WTC11 (cell line): ENCODE data around the gene TENT4B. TPM values are rescaled to one million over a fixed set of nuclear protein-coding genes. Genes with fewer than 3 reads are reported as not detected.

Experiments used
- ATAC-seq: fragments of 200-7000 bp; cut with Tn5 transposase; 2 replicates; pipeline ENCODE4 v1.10.0; 2021; ENCODE audit warnings: mild to moderate bottlenecking, moderate library complexity
- CTCF ChIA-PET: fragments of 300-600 bp; sonication (Branson Sonifier 250); formaldehyde crosslinking; loops from one replicate; lab custom pipeline; 2021; ENCODE audit warnings: antibody characterized with exemption; lab: Charles Lee
- POLR2A ChIA-PET: fragments of 350-600 bp; sonication (Branson Sonifier 250); formaldehyde crosslinking; loops from one replicate; lab custom pipeline; 2021; ENCODE audit warnings: antibody characterized with exemption; lab: Charles Lee
- DNase-seq: peaks from one replicate; pipeline ENCODE4 v3.0.0; 2021; ENCODE audit warnings: low spot score
- H3K27ac Mint-ChIP-seq: 2 replicates; pipeline ENCODE4 v1.8.0; 2021; ENCODE audit warnings: mixed read lengths
- H3K27me3 Mint-ChIP-seq: 2 replicates; pipeline ENCODE4 v1.8.0; 2021; ENCODE audit warnings: low read depth, mild to moderate bottlenecking, moderate library complexity, mixed read lengths
- H3K36me3 Mint-ChIP-seq: 2 replicates; pipeline ENCODE4 v1.8.0; 2021; ENCODE audit warnings: mixed read lengths
- H3K4me1 Mint-ChIP-seq: 2 replicates; pipeline ENCODE4 v1.8.0; 2022; ENCODE audit warnings: mixed read lengths
- H3K4me3 Mint-ChIP-seq: 2 replicates; pipeline ENCODE4 v1.8.0; 2021; ENCODE audit warnings: mild to moderate bottlenecking, moderate library complexity, mixed read lengths
- H3K9me3 Mint-ChIP-seq: 2 replicates; pipeline ENCODE4 v1.8.0; 2021; ENCODE audit warnings: mixed read lengths
- ATF2 ChIP-seq: sonication (generic); formaldehyde crosslinking; IDR thresholded peaks from 2 replicates; pipeline ENCODE4 v1.8.1; 2022; ENCODE audit warnings: low read depth, missing genetic modification reagents, borderline replicate concordance
- CBFB ChIP-seq: sonication (generic); formaldehyde crosslinking; IDR thresholded peaks from 2 replicates; pipeline ENCODE4 v1.8.1; 2022; ENCODE audit warnings: mild to moderate bottlenecking, low read depth, missing genetic modification reagents
- CDX4 ChIP-seq: fragments of 250-450 bp; sonication (Bioruptor Pico); IDR thresholded peaks from 2 replicates; pipeline ENCODE4 v1.9.0; 2021; ENCODE audit warnings: moderate library complexity, mild to moderate bottlenecking, inconsistent platforms, borderline replicate concordance
- CREM ChIP-seq: sonication (generic); formaldehyde crosslinking; IDR thresholded peaks from 2 replicates; pipeline ENCODE4 v1.8.1; 2022; ENCODE audit warnings: mild to moderate bottlenecking, missing genetic modification reagents, moderate library complexity
- E2F4 ChIP-seq: sonication (generic); formaldehyde crosslinking; IDR thresholded peaks from 2 replicates; pipeline ENCODE4 v1.8.1; 2022; ENCODE audit warnings: low read depth, mild to moderate bottlenecking, moderate library complexity, missing genetic modification reagents, borderline replicate concordance
- E2F5 ChIP-seq: sonication (generic); formaldehyde crosslinking; IDR thresholded peaks from 2 replicates; pipeline ENCODE4 v1.8.1; 2022; ENCODE audit warnings: mild to moderate bottlenecking, moderate library complexity, missing genetic modification reagents
- FOXP4 ChIP-seq: sonication (generic); formaldehyde crosslinking; IDR thresholded peaks from 2 replicates; pipeline ENCODE4 v1.8.0; 2022; ENCODE audit warnings: mild to moderate bottlenecking, missing genetic modification reagents
- GTF2I ChIP-seq: fragments of 250-450 bp; sonication (Bioruptor Pico); conservative IDR thresholded peaks from 2 replicates; pipeline ENCODE4 v1.4.0; 2021; ENCODE audit warnings: mild to moderate bottlenecking
- NFYB ChIP-seq: sonication (generic); formaldehyde crosslinking; conservative IDR thresholded peaks from 2 replicates; pipeline ENCODE4 v1.8.0; 2022; ENCODE audit warnings: low read depth, missing genetic modification reagents
- NR1H2 ChIP-seq: sonication (generic); formaldehyde crosslinking; IDR thresholded peaks from 2 replicates; pipeline ENCODE4 v1.9.0; 2021; ENCODE audit warnings: mild to moderate bottlenecking, moderate library complexity, missing genetic modification reagents
- NR3C1 ChIP-seq: sonication (generic); formaldehyde crosslinking; conservative IDR thresholded peaks from 2 replicates; pipeline ENCODE4 v1.8.1; 2023; ENCODE audit warnings: low read depth, mild to moderate bottlenecking, missing genetic modification reagents
- OVOL2 ChIP-seq: fragments of 250-450 bp; sonication (Bioruptor Pico); IDR thresholded peaks from 2 replicates; pipeline ENCODE4 v1.9.0; 2021; ENCODE audit warnings: mild to moderate bottlenecking, borderline replicate concordance
- RELA ChIP-seq: sonication (generic); formaldehyde crosslinking; IDR thresholded peaks from 2 replicates; pipeline ENCODE4 v1.8.1; 2022; ENCODE audit warnings: missing genetic modification reagents, mild to moderate bottlenecking, borderline replicate concordance
- SOX15 ChIP-seq: fragments of 250-450 bp; sonication (Bioruptor Pico); IDR thresholded peaks from 2 replicates; pipeline ENCODE4 v1.9.0; 2021; ENCODE audit warnings: mild to moderate bottlenecking
- ZBTB43 ChIP-seq: sonication (generic); formaldehyde crosslinking; IDR thresholded peaks from 2 replicates; pipeline ENCODE4 v1.8.1; 2023; ENCODE audit warnings: mild to moderate bottlenecking, missing genetic modification reagents
- ZMAT4 ChIP-seq: fragments of 250-450 bp; sonication (Bioruptor Pico); IDR thresholded peaks from 2 replicates; pipeline ENCODE4 v1.9.0; 2021; ENCODE audit warnings: mild to moderate bottlenecking
- total RNA-seq: library from RNA; stranded (reverse); gene quantifications from 3 replicates; pipeline ENCODE4 v1.2.3, GENCODE V29; 2021

TENT4B gene
- total RNA-seq, 1 experiment from 2014 or later: 14.3 TPM

GRCh38 chr16:50192386-50193050, 39.4 kb downstream of the TENT4B start:
- peaks cover 3% of the 10 kb centered on the region; the same call in 1 of the 2 replicates for H3K9me3 Mint-ChIP-seq
- H3K27ac Mint-ChIP-seq: no peak overlapping the region
- no peak for DNase-seq
- TF ChIP-seq RELA (no peak), CBFB (CRISPR knock-in tag) (no peak), NR3C1 (CRISPR knock-in tag) (no peak), OVOL2 (CRISPR knock-in tag) (no peak), SOX15 (CRISPR knock-in tag) (no peak), NFYB (CRISPR knock-in tag) (no peak), CREM (CRISPR knock-in tag) (no peak), CDX4 (CRISPR knock-in tag) (no peak), ZMAT4 (CRISPR knock-in tag) (no peak), ATF2 (CRISPR knock-in tag) (no peak), FOXP4 (CRISPR knock-in tag) (no peak), E2F5 (CRISPR knock-in tag) (no peak)
- TF ChIP-seq, all 79 proteins: peak for 0
- ChIA-PET CTCF (interaction anchor here (1.6 kb wide), 1 partner anchor 18 kb away, joined by 12 read pairs; no protein-coding TSS in a partner anchor), POLR2A (interaction anchor here (0.7 kb wide), 1 partner anchor 267 kb away, joined by 3 read pairs; no protein-coding TSS in a partner anchor)
- H3K4me3 Mint-ChIP-seq: no peak overlapping the region
- H3K36me3 Mint-ChIP-seq: no peaks in the 10 kb centered on the region; the same call in 1 of the 2 replicates
- ATAC-seq: no peak
- H3K27me3 Mint-ChIP-seq: no peaks in the 10 kb centered on the region
- 0 out of 2 replicates have a peak, but pooled peaks cover 9% of the 10 kb centered on the region for H3K4me1 Mint-ChIP-seq

GRCh38 chr16:50193594-50193993, 40.5 kb downstream of the TENT4B start:
- no peak for TF ChIP-seq CDX4 (CRISPR knock-in tag)
- no peak for TF ChIP-seq CREM (CRISPR knock-in tag)
- no peak for TF ChIP-seq ZBTB43 (CRISPR knock-in tag)
- no peak for TF ChIP-seq ZMAT4 (CRISPR knock-in tag)
- no peak for TF ChIP-seq GTF2I (CRISPR knock-in tag)
- no peak for TF ChIP-seq NR1H2
- TF ChIP-seq E2F4 (CRISPR knock-in tag): no peak
- no peak for TF ChIP-seq CBFB (CRISPR knock-in tag)
- no peak for TF ChIP-seq RELA
- no peak for TF ChIP-seq NR3C1 (CRISPR knock-in tag)
- TF ChIP-seq, all 79 proteins: peak for 0
- ChIA-PET CTCF (interaction anchor here (1.6 kb wide), 1 partner anchor 17 kb away, joined by 12 read pairs; no protein-coding TSS in a partner anchor), POLR2A (interaction anchor here (0.7 kb wide), 2 partner anchors 9 to 86 kb away, joined by 4 to 5 read pairs; no protein-coding TSS in a partner anchor)
- H3K27ac Mint-ChIP-seq: no peak overlapping the region
- no peaks in the 10 kb centered on the region for H3K27me3 Mint-ChIP-seq
- 0 out of 2 replicates have a peak, but pooled peaks cover 9% of the 10 kb centered on the region for H3K4me1 Mint-ChIP-seq
- ATAC-seq (no peak), DNase-seq (no peak)
- no peak overlapping the region for H3K4me3 Mint-ChIP-seq
- H3K36me3 Mint-ChIP-seq: no peaks in the 10 kb centered on the region; the same call in none of the 2 replicates
- peaks cover 5% of the 10 kb centered on the region; the same call in 1 of the 2 replicates for H3K9me3 Mint-ChIP-seq
